ENCODE results near the gene CYP3A7. TPM values are rescaled to one million over a fixed set of nuclear protein-coding genes. Genes with fewer than 3 reads are reported as not detected.

Gene CYP3A7
- total and polyA plus RNA-seq, 2 donors (not counting 1 experiment from before 2014, with no cell fraction given) = not detected

DNA sequence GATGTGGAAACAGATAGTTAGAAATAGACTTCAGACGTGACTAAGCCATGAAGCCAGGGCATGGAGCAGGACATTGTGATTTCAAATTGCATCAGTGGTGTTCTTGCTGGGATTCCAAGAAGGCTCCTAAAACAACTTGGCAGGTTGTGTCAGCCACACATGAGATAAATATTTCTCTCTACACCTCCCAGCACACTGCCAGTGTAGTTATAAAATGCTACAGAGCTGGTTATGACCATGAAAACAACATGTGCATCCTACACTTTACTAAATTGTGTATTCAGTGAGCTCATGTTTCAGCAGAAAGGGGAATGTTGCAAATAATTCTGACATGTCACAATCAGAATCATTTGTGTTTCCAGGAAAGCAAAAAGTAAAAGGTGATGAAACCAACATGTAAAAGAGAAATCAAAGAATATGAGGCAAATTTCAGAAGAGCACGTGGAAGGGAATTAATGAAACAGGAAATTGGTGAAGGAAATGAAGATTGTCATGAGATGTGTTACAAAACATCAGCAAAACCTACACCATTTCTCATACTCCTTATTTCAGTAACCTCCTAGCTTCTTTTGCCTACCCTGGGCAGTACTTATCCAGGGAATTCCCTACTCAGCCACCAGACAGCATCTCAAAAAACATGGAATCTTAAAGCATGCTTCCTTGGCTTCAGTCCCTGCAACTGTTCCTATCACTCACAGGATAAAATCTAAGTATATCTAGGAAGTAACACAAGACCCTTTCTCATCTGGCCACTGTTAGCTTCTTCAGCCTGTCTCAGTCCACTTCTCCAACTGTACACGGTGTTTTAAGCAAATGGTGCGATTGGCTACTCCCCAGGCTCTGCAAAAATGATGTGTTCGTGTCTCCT is 5.8 kb upstream of the CYP3A7 start:
- H3K4me1 ChIP-seq (ENCODE audit: control insufficient read depth in 2 of 2, insufficient read depth in 2 of 2, low read length in 2 of 2) = no peaks in the 10 kb centered on the region
- H3K27me3 Mint-ChIP-seq = peaks cover 44% of the 10 kb centered on the region
- no peak overlapping the region for H3K4me2 ChIP-seq (replicated peaks; ENCODE audit: low read depth, low read length, poor library complexity, severe bottlenecking)
- CTCF ChIA-PET = no interaction called here
- no peaks in the 10 kb centered on the region for H4K20me1 ChIP-seq (ENCODE audit: control insufficient read depth, insufficient read depth, low read length, poor library complexity, severe bottlenecking)
- no peak overlapping the region for H3K4me3 ChIP-seq (ENCODE audit: control extremely low read depth in 1 of 5, extremely low read depth in 1 of 5, insufficient read depth in 1 of 5, low read depth in 2 of 5, low read length in 4 of 5)
- H3K79me2 ChIP-seq (ENCODE audit: control insufficient read depth, insufficient read depth, low read length) = no peaks in the 10 kb centered on the region
- peaks cover 11% of the 10 kb centered on the region for H3K9me3 Mint-ChIP-seq (ENCODE audit: insufficient read depth)
- TF ChIP-seq CTCF (IDR thresholded peaks at IDR 0.05) (no peak), EZH2 (IDR thresholded peaks at IDR 0.05; ENCODE audit: borderline replicate concordance, insufficient read depth, low read depth, low read length, poor library complexity, severe bottlenecking) (no peak)
- no peak for ATAC-seq (ENCODE audit: low read depth)
- no peaks in the 10 kb centered on the region for H3K9me3 ChIP-seq (ENCODE audit: control extremely low read depth in 1 of 3, control insufficient read depth in 2 of 3, insufficient read depth in 1 of 3, low read length in 2 of 3)
- H3K27me3 ChIP-seq (replicated peaks in 1 of 4; ENCODE audit: control extremely low read depth in 1 of 4, control insufficient read depth in 3 of 4, insufficient read depth in 4 of 4, low read length in 3 of 4) = peaks cover 0 to 10% (median 3%) of the 10 kb centered on the region in 4 experiments
- no peak for DNase-seq
- H3K4me1 Mint-ChIP-seq = no peaks in the 10 kb centered on the region
- no peak overlapping the region for H3K4me3 Mint-ChIP-seq
- 94% methylated on average over 4 of the region's 5 CpGs for WGBS (ENCODE audit: insufficient coverage)
- no peak overlapping the region for H3K9ac ChIP-seq (ENCODE audit: low read length)
- H3K27ac ChIP-seq (ENCODE audit: low read length in 2 of 2) = no peak overlapping the region
- no peak overlapping the region for H2AFZ ChIP-seq (ENCODE audit: insufficient read depth, low read depth, low read length, poor library complexity, severe bottlenecking)
- intact Hi-C loops (cut with micrococcal nuclease) = no loop called here
- H3K36me3 ChIP-seq (replicated peaks in 1 of 2; ENCODE audit: control extremely low read depth in 1 of 2, control insufficient read depth in 1 of 2, extremely low read depth in 1 of 2, insufficient read depth in 2 of 2, low read length in 1 of 2) = no peaks in the 10 kb centered on the region
- POLR2A ChIA-PET = no interaction called here
- no peak overlapping the region for H3K27ac Mint-ChIP-seq

Measured in B cell (primary cell).